Measurements from ENCODE around the gene EEF1G.

Gene EEF1G

GRCh38 chr11:62599069-62599696 is 25.5 kb upstream of the EEF1G start (continued):
- TF ChIP-seq, protein P1, sequence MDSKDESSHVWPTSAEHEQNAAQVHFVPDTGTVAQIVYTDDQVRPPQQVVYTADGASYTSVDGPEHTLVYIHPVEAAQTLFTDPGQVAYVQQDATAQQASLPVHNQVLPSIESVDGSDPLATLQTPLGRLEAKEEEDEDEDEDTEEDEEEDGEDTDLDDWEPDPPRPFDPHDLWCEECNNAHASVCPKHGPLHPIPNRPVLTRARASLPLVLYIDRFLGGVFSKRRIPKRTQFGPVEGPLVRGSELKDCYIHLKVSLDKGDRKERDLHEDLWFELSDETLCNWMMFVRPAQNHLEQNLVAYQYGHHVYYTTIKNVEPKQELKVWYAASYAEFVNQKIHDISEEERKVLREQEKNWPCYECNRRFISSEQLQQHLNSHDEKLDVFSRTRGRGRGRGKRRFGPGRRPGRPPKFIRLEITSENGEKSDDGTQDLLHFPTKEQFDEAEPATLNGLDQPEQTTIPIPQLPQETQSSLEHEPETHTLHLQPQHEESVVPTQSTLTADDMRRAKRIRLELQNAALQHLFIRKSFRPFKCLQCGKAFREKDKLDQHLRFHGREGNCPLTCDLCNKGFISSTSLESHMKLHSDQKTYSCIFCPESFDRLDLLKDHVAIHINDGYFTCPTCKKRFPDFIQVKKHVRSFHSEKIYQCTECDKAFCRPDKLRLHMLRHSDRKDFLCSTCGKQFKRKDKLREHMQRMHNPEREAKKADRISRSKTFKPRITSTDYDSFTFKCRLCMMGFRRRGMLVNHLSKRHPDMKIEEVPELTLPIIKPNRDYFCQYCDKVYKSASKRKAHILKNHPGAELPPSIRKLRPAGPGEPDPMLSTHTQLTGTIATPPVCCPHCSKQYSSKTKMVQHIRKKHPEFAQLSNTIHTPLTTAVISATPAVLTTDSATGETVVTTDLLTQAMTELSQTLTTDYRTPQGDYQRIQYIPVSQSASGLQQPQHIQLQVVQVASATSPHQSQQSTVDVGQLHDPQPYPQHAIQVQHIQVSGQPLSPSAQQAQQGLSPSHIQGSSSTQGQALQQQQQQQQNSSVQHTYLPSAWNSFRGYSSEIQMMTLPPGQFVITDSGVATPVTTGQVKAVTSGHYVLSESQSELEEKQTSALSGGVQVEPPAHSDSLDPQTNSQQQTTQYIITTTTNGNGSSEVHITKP (tag by site-specific recombination; IDR thresholded peaks at IDR 0.05), result peak; percentile 94
- TF ChIP-seq ZXDB (tag by site-specific recombination; IDR thresholded peaks at IDR 0.05), result peak; percentile 100
- TF ChIP-seq ZNF114 (tag by site-specific recombination; IDR thresholded peaks at IDR 0.05), result no peak
- TF ChIP-seq ZNF639 (tag by site-specific recombination; IDR thresholded peaks at IDR 0.05), result no peak; the same call in 1 of the 2 replicates
- TF ChIP-seq, protein P2, sequence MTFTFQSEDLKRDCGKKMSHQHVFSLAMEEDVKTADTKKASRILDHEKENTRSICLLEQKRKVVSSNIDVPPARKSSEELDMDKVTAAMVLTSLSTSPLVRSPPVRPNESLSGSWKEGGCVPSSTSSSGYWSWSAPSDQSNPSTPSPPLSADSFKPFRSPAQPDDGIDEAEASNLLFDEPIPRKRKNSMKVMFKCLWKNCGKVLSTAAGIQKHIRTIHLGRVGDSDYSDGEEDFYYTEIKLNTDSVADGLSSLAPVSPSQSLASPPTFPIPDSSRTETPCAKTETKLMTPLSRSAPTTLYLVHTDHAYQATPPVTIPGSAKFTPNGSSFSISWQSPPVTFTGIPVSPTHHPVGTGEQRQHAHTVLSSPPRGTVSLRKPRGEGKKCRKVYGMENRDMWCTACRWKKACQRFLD (tag by site-specific recombination; IDR thresholded peaks at IDR 0.05), result no peak
- no peak for TF ChIP-seq ZNF223 (tag by site-specific recombination; IDR thresholded peaks at IDR 0.05)
- TF ChIP-seq, protein P3, sequence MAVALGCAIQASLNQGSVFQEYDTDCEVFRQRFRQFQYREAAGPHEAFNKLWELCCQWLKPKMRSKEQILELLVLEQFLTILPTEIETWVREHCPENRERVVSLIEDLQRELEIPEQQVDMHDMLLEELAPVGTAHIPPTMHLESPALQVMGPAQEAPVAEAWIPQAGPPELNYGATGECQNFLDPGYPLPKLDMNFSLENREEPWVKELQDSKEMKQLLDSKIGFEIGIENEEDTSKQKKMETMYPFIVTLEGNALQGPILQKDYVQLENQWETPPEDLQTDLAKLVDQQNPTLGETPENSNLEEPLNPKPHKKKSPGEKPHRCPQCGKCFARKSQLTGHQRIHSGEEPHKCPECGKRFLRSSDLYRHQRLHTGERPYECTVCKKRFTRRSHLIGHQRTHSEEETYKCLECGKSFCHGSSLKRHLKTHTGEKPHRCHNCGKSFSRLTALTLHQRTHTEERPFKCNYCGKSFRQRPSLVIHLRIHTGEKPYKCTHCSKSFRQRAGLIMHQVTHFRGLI (tag by site-specific recombination; IDR thresholded peaks at IDR 0.05), result no peak; the same call in 1 of the 2 replicates
- TF ChIP-seq BCL11A (tag by site-specific recombination; IDR thresholded peaks at IDR 0.05; ENCODE audit: low read depth), result no peak
- TF ChIP-seq ZNF571 (tag by site-specific recombination; IDR thresholded peaks at IDR 0.05), result no peak
- no peak for TF ChIP-seq ZNF501 (tag by site-specific recombination; IDR thresholded peaks at IDR 0.05)
- no peak for TF ChIP-seq ZNF138 (tag by site-specific recombination; IDR thresholded peaks at IDR 0.05; ENCODE audit: borderline replicate concordance)
- TF ChIP-seq, protein P4, sequence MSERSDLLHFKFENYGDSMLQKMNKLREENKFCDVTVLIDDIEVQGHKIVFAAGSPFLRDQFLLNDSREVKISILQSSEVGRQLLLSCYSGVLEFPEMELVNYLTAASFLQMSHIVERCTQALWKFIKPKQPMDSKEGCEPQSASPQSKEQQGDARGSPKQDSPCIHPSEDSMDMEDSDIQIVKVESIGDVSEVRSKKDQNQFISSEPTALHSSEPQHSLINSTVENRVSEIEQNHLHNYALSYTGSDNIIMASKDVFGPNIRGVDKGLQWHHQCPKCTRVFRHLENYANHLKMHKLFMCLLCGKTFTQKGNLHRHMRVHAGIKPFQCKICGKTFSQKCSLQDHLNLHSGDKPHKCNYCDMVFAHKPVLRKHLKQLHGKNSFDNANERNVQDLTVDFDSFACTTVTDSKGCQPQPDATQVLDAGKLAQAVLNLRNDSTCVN (tag by site-specific recombination; optimal IDR thresholded peaks at IDR 0.05), result no peak
- no peak for TF ChIP-seq ZNF16 (tag by site-specific recombination; IDR thresholded peaks at IDR 0.05; ENCODE audit: low read depth)
- TF ChIP-seq ZBTB17 (tag by site-specific recombination; IDR thresholded peaks at IDR 0.05), result peak; percentile 86
- no peak; the same call in 1 of the 2 replicates for TF ChIP-seq KLF7 (tag by site-specific recombination; IDR thresholded peaks at IDR 0.05; ENCODE audit: borderline replicate concordance)
- no peak for TF ChIP-seq ZNF221 (tag by site-specific recombination; IDR thresholded peaks at IDR 0.05; ENCODE audit: borderline replicate concordance)
- no peak for TF ChIP-seq OSR2 (tag by site-specific recombination; IDR thresholded peaks at IDR 0.05)
- TF ChIP-seq, protein P5, sequence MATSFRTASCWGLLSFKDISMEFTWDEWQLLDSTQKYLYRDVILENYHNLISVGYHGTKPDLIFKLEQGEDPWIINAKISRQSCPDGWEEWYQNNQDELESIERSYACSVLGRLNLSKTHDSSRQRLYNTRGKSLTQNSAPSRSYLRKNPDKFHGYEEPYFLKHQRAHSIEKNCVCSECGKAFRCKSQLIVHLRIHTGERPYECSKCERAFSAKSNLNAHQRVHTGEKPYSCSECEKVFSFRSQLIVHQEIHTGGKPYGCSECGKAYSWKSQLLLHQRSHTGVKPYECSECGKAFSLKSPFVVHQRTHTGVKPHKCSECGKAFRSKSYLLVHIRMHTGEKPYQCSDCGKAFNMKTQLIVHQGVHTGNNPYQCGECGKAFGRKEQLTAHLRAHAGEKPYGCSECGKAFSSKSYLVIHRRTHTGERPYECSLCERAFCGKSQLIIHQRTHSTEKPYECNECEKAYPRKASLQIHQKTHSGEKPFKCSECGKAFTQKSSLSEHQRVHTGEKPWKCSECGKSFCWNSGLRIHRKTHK (tag by site-specific recombination; IDR thresholded peaks at IDR 0.05), result no peak
- no peak for TF ChIP-seq MEIS1 (CRISPR knock-in tag; IDR thresholded peaks at IDR 0.05; ENCODE audit: borderline replicate concordance)
- TF ChIP-seq KLF10 (tag by site-specific recombination; IDR thresholded peaks at IDR 0.05), result peak; percentile 88; the same call in 1 of the 2 replicates
- no peak for TF ChIP-seq ZNF626 (tag by site-specific recombination; IDR thresholded peaks at IDR 0.05)
- no peak for TF ChIP-seq WT1 (tag by site-specific recombination; IDR thresholded peaks at IDR 0.05)
- TF ChIP-seq HOXC10 (CRISPR knock-in tag; IDR thresholded peaks at IDR 0.05), result no peak
- TF ChIP-seq ZBTB7A (tag by site-specific recombination; IDR thresholded peaks at IDR 0.05; ENCODE audit: low read depth), result no peak
- no peak for TF ChIP-seq ZNF433 (tag by site-specific recombination; IDR thresholded peaks at IDR 0.05; ENCODE audit: low read depth)
- no peak for TF ChIP-seq ZNF701 (tag by site-specific recombination; IDR thresholded peaks at IDR 0.05)
- TF ChIP-seq ZNF202 (tag by site-specific recombination; IDR thresholded peaks at IDR 0.05; ENCODE audit: borderline replicate concordance), result no peak
- no peak for TF ChIP-seq SETDB1 (IDR thresholded peaks at IDR 0.05; ENCODE audit: insufficient read length, low read length)
- peak; percentile 87 for TF ChIP-seq KLF9 (tag by site-specific recombination; IDR thresholded peaks at IDR 0.05; ENCODE audit: low read depth)
